ENCODE data around the gene GARNL3. TPM values are rescaled to one million over a fixed set of nuclear protein-coding genes. Genes with fewer than 3 reads are reported as not detected.

GARNL3 gene
- total RNA-seq, 1 donor, result 1.0 TPM

DNA sequence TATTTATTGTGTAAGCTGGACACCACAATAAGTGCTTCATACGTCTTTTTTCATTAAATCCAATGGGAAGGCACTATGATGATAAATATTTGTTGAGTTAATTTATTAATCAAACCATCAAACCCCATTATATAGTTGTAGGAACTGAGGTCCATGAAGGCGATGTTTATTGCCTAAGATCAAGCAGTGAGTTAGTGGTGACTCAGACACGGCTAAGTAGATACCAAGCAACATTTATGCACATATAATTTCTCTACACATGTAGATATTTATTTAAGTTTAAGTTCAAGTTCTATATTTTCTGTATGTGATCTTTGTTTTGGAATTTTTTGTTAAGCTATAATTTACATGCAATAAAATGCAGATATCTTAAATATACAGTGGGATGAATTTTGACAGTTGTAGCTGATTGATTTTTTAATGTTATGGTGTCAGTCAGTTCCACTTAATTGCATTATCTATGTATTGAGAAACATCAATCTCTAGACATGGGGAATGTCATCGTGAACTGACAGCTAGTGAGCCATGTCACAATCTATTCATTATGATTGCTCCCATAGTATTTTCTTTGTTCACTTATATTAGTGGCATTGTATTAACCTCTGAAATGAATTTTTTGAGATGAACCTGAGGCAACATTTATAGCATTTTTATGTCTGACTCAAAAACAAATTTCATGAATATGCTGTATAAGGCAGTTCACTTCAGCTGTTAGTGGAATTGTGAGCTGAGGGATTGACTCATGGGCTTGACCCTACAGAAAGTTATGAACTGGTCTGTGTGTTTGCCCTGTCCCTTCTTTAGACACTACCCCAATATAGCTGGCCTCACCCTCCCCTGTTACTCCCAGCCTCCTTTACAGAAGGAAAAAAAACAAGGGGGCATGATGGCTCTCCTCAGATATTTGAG, 11.9 kb upstream of the GARNL3 start:
- no peaks in the 10 kb centered on the region for H3K9me3 ChIP-seq (ENCODE audit: low read depth, low read length)
- H3K4me1 ChIP-seq (ENCODE audit: insufficient read depth, low read length), result no peaks in the 10 kb centered on the region
- no peak overlapping the region for H3K4me3 ChIP-seq (ENCODE audit: low read length)

GRCh38 chr9:127253446-127253845, 11.1 kb upstream of the GARNL3 start:
- Histone ChIP-seq H3K4me3 (ENCODE audit: low read length) (no peak overlapping the region), H3K9me3 (ENCODE audit: low read depth, low read length) (no peaks in the 10 kb centered on the region), H3K27me3 (ENCODE audit: insufficient read depth, low read length) (peaks cover 4% of the 10 kb centered on the region), H3K4me1 (ENCODE audit: insufficient read depth, low read length) (no peaks in the 10 kb centered on the region)

More for the DNA sequence above, 11.9 kb upstream of the GARNL3 start:
- peaks cover 4% of the 10 kb centered on the region for H3K27me3 ChIP-seq (ENCODE audit: insufficient read depth, low read length)

DNA sequence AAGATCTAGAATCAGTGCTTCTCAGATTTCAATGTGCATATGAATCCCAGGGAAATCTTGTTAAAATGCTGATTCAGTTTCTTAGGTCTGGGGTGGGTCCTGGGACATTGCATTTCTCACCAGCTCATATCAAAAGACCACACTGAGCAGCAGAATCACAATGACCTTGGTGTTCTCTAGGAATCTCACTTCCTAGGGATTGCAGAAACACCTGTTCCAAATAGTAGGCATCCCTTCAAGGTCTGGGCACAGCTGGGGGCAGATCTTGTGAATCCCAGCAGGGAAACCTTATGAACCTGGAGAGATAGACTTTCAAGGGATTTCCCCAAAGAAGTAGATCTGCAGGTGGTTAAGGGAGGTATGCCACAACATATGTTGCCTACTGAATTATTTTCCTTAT, 8.9 kb upstream of the GARNL3 start:
- H3K9me3 ChIP-seq (ENCODE audit: low read depth, low read length), result no peaks in the 10 kb centered on the region
- peaks cover 4% of the 10 kb centered on the region for H3K27me3 ChIP-seq (ENCODE audit: insufficient read depth, low read length)
- H3K4me1 ChIP-seq (ENCODE audit: insufficient read depth, low read length), result no peaks in the 10 kb centered on the region
- H3K4me3 ChIP-seq (ENCODE audit: low read length), result no peak overlapping the region

DNA sequence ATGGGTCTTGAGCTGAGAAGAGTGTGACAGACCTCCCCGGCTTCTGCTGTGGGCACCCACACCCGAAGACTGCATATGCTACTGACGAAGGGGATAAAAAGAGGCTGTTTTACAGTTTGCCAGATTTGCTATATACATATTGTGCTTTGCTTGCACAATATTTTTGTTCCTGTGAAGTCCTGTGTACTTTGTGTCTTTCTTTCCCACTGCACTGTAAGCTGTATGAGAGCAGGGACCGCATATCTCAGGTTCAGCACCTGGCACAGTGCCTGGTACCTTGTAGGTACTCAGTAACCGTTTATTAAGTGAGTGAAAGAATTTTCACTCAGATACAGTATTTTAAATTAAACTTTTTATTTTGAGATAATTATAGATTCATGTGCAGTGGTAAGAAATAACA, 8.2 kb upstream of the GARNL3 start:
- H3K27me3 ChIP-seq (ENCODE audit: insufficient read depth, low read length), result peaks cover 4% of the 10 kb centered on the region
- H3K4me3 ChIP-seq (ENCODE audit: low read length), result no peak overlapping the region
- no peaks in the 10 kb centered on the region for H3K9me3 ChIP-seq (ENCODE audit: low read depth, low read length)
- H3K4me1 ChIP-seq (ENCODE audit: insufficient read depth, low read length), result no peaks in the 10 kb centered on the region

DNA sequence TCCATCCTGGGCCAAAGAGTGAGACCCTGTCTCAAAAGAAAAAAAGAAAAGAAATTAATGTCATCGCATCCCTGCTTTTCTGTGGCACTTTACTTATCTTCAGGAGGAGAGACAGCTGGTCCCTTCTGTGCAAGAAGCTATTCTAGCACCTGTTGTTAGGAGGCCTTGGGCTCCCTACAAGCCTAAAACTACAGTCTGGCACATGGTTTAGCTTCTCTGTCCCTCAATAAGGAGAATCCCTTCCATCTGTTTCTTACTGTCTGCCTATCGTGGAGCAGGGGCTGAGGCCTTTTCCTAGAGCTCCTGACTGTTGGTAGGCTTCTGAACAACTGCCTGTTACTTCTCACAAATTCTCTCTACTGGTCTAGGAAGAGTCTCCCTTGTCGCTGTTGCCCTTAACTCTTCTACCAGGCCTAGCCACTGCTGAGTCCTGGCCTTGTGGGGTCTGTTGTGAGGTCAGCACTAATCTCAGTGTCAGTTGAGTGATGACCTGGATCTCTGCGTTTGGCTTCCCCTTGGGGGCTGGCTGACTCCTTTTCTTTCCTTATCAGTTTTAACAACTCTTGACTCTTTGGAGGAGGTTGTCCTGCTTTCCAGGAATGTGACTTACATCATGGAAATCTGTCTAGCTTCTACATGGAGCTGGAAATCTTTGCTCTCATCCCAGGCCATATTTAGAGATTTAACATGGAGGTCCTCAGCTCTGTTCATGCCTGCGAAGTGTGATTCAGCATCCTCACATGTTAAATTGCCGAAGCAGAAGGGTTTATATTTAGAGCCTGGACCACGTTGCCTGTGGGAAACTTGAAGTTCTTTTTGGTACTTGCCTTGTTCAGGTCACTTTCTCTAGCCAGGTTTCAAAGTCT, 5.7 kb upstream of the GARNL3 start:
- no peaks in the 10 kb centered on the region for H3K4me1 ChIP-seq (ENCODE audit: insufficient read depth, low read length)
- no peaks in the 10 kb centered on the region for H3K27me3 ChIP-seq (ENCODE audit: insufficient read depth, low read length)
- no peaks in the 10 kb centered on the region for H3K9me3 ChIP-seq (ENCODE audit: low read depth, low read length)
- no peak overlapping the region for H3K4me3 ChIP-seq (ENCODE audit: low read length)

DNA sequence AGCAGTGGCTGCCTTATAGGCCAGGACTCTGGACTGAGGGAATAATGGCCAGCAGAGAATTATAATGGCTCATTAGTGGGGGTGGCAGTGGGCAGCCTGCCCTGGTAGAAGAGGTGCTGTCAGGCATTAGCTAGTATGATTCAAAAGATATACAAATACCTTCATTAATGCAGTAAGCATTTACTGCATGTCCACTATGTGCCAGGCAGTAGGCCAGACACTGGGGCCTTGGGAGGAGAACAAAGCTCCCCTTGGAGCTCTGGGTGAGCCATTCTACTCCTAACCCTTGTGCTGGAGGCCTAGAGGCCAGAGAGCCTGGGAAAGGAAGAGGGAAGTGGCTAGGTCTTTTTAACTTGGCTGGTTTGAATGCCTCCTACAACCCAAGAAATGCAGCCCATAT, 2.0 kb upstream of the GARNL3 start:
- no peaks in the 10 kb centered on the region for H3K9me3 ChIP-seq (ENCODE audit: low read depth, low read length)
- H3K27me3 ChIP-seq (ENCODE audit: insufficient read depth, low read length), result no peaks in the 10 kb centered on the region
- H3K4me1 ChIP-seq (ENCODE audit: insufficient read depth, low read length), result no peaks in the 10 kb centered on the region
- H3K4me3 ChIP-seq (ENCODE audit: low read length), result no peak overlapping the region

- Histone ChIP-seq H3K4me1 (ENCODE audit: insufficient read depth, low read length) (no peaks in the 10 kb centered on the region), H3K4me3 (ENCODE audit: low read length) (no peak overlapping the region), H3K27me3 (ENCODE audit: insufficient read depth, low read length) (no peaks in the 10 kb centered on the region), H3K9me3 (ENCODE audit: low read depth, low read length) (no peaks in the 10 kb centered on the region)
Observed at GRCh38 chr9:127263237-127263636, 1.3 kb upstream of the GARNL3 start.

- H3K4me1 ChIP-seq (ENCODE audit: insufficient read depth, low read length), result no peaks in the 10 kb centered on the region
- no peaks in the 10 kb centered on the region for H3K9me3 ChIP-seq (ENCODE audit: low read depth, low read length)
- no peaks in the 10 kb centered on the region for H3K27me3 ChIP-seq (ENCODE audit: insufficient read depth, low read length)
- no peak overlapping the region for H3K4me3 ChIP-seq (ENCODE audit: low read length)
Observed at GRCh38 chr9:127263664-127264063, 910 bp upstream of the GARNL3 start.

GRCh38 chr9:127267793-127268525, 3.4 kb downstream of the GARNL3 start:
- no peaks in the 10 kb centered on the region for H3K27me3 ChIP-seq (ENCODE audit: insufficient read depth, low read length)
- no peaks in the 10 kb centered on the region for H3K4me1 ChIP-seq (ENCODE audit: insufficient read depth, low read length)
- H3K9me3 ChIP-seq (ENCODE audit: low read depth, low read length), result no peaks in the 10 kb centered on the region
- H3K4me3 ChIP-seq (ENCODE audit: low read length), result no peak overlapping the region

DNA sequence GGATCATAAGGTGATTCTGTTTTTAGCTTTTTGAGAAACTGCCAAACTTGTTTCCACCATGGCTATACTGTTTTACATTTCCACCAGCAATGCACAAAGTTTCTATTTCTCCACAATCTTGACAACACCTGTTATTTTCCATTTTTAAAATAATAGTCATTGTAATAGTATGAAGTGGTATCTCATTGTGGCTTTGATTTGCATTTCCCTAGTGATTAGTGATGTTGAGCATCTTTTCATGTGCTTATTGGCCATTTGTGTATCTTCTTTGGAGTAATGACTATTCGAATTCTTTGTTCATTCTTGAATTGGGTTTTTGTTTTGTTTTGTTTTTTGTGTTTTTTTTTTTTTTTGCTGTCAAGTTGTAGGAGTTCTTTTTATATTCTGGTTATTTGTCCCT, 4.9 kb downstream of the GARNL3 start:
- Histone ChIP-seq H3K4me3 (ENCODE audit: low read length) (no peak overlapping the region), H3K9me3 (ENCODE audit: low read depth, low read length) (no peaks in the 10 kb centered on the region), H3K27me3 (ENCODE audit: insufficient read depth, low read length) (no peaks in the 10 kb centered on the region), H3K4me1 (ENCODE audit: insufficient read depth, low read length) (no peaks in the 10 kb centered on the region)

GRCh38 chr9:127273326-127273725, 8.8 kb downstream of the GARNL3 start:
- peaks cover 16% of the 10 kb centered on the region for H3K4me1 ChIP-seq (ENCODE audit: insufficient read depth, low read length)
- no peaks in the 10 kb centered on the region for H3K27me3 ChIP-seq (ENCODE audit: insufficient read depth, low read length)
- no peaks in the 10 kb centered on the region for H3K9me3 ChIP-seq (ENCODE audit: low read depth, low read length)
- H3K4me3 ChIP-seq (ENCODE audit: low read length), result no peak overlapping the region

- Histone ChIP-seq H3K4me3 (ENCODE audit: low read length) (no peak overlapping the region), H3K4me1 (ENCODE audit: insufficient read depth, low read length) (peaks cover 16% of the 10 kb centered on the region), H3K9me3 (ENCODE audit: low read depth, low read length) (no peaks in the 10 kb centered on the region), H3K27me3 (ENCODE audit: insufficient read depth, low read length) (no peaks in the 10 kb centered on the region)
Observed at GRCh38 chr9:127277099-127277498, 12.5 kb downstream of the GARNL3 start.

DNA sequence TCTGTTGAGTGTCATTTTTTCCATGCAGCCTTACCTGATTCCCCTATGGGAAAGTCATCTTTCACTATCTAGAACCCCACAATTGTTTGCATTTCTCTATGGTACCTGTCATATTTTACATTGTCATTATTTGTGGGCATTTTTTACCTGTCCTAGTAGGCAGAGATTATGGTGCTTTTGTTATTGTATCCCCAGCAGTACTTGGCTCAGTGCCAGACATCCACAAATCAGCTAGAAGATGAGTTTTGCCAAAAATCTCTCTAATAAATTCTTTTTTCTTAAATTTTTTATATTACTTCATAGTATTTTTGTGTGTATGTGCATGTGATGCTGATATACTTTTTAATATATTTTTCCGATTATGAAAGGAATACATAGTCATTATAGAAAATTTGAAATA, 13.2 kb downstream of the GARNL3 start:
- Histone ChIP-seq H3K4me3 (ENCODE audit: low read length) (no peak overlapping the region), H3K4me1 (ENCODE audit: insufficient read depth, low read length) (peaks cover 16% of the 10 kb centered on the region), H3K9me3 (ENCODE audit: low read depth, low read length) (no peaks in the 10 kb centered on the region), H3K27me3 (ENCODE audit: insufficient read depth, low read length) (no peaks in the 10 kb centered on the region)

GRCh38 chr9:127278372-127278771, 13.8 kb downstream of the GARNL3 start:
- peaks cover 16% of the 10 kb centered on the region for H3K4me1 ChIP-seq (ENCODE audit: insufficient read depth, low read length)
- no peaks in the 10 kb centered on the region for H3K27me3 ChIP-seq (ENCODE audit: insufficient read depth, low read length)
- H3K9me3 ChIP-seq (ENCODE audit: low read depth, low read length), result no peaks in the 10 kb centered on the region
- H3K4me3 ChIP-seq (ENCODE audit: low read length), result no peak overlapping the region
